Stimulated activated naive CD8-positive, alpha-beta T cell treated with anti-CD3 and anti-CD28 coated beads, Interleukin-15, Interleukin-2, amounts not matched to agents 100 U/mL and 50 U/mL, for 24 hours (primary cell): ENCODE measurements around the gene PLTP.
"Not testable (repeated sequence)": the region's sequence is repeated elsewhere in the genome, so short reads cannot be mapped to it uniquely, and the experiment has no call there.

ENCODE experiments used
- ATAC-seq: fragments of 150-1000 bp; cut with Tn5 transposase; one replicate; pipeline ENCODE4 v1.10.0; 2021
- DNase-seq: peaks from one replicate; pipeline ENCODE4 v3.0.0; 2021

The PLTP gene

DNA sequence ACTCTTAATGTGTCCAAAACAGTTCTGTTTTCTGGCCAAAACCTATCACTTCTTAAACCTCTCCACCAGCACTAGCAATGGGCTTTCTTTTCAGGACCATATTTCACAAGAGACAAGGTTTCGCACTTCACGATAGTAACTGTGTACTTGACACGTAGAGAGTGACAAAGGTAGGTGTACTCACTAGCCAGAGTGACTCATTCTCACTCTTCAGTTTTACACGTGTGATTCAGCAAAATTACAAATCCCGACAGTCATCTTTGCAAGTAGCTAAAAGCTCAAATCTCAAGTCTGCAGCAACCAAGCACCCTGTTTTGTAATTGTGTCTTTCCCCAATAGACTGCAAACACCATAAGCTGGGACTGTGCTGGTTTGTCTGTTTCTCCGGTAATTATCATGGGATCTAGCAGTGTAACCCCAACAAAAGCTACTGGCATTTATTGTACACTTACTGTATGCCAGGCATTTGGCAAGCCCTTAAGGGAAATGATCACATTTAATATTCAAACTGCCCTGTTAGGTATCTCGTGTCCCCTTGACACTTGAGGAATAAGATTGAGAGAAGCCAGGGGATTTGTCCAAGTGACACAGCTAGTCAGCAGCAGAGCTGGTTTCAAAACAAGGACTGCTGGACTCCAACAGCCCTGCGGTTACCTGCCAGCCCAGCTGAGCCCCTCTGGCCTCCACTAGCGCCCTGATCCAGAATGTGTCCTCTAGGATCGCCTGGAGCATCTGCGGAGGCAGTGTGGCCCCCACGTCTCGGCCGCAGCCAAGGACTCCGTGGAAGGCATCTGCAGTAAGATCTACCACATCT lies 32.4 kb upstream of the PLTP start:
- ATAC-seq (no peak), DNase-seq (no peak)

DNA sequence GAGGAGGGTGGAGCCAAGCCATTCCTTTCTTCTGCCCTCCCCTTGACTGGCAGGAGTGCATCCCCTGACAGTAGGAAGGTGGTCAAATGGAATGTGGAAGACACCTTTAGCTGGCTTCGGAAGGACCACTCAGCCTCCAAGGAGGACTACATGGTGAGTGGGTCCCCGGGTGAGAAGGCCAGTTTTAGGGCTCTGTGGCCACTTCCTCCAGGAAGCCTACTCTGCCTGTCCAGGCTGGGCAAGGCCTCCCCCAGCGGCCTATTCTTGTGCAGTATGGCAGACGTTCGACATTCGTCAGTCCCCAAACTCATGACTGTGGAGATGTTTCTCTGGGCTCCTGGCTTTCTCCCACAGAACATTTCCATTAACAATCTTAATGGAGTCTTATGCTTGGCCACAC lies 31.7 kb upstream of the PLTP start:
- ATAC-seq (no peak), DNase-seq (no peak)

DNA sequence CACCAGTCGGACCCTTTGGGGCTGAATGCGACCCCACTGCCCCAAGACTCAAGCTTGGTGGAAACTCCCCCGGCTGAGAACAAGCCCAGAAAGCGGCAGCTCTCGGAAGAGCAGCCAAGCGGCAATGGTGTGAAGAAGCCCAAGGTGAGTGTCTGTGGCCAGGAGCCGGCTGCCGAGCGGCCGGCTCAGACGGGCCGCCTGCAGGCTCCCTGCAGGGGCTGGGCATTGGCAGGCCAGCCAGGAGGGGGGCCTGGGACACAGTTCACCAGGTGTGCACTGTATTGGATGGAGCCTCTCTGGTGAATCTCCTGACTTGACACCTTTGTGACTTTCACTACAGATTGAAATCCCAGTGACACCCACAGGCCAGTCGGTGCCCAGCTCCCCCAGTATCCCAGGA lies 28.5 kb upstream of the PLTP start:
- ATAC-seq (no peak), DNase-seq (no peak)

DNA sequence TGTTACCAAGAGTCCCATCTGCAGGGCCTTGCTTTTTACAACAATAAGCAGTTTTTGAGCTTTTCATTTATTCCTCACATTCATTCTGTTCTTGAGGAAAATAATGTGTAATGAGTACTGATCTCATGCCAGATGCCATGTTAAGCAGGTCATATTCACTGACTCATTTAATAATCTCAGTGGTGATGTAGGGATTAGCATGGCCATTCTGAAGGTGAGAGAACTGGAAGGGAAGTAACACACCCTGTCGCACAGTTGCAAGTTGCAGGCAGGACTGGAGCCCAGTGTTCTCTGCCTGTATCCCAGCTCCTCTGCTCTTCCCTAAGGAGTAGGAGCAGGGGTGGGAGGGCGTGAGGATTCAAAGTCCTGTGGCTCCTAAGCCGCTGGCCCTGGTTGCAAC lies 28.1 kb upstream of the PLTP start:
- DNase-seq (no peak), ATAC-seq (no peak)

DNA sequence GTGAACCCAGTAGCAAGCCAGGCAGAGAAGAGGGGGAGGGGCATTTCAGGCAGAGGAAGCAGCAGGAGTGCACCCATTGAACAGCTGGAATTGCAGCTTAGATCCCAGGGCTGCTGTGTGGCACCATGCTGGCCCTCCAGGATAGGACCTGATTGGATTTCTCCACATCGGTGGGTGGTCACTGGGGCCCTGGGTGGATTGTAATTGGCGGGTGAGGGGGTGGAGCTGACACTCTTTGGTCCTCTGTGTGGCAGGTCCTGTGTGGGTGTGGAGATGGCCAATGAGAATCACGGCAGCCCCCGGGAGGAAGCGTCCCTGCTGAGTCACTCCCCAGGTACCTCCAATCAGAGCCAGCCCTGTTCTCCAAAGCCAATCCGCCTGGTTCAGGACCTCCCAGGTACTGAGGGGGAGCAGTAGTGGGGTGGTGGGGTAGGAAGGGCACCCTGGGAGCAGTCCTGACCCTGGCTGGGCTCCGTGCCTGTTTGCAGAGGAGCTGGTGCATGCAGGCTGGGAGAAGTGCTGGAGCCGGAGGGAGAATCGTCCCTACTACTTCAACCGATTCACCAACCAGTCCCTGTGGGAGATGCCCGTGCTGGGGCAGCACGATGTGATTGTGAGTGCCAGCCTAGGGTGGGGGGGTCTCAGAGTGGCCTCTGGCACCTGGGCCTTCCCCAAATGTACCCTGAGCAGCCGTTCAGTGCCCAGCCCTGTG lies 26.9 kb upstream of the PLTP start:
- DNase-seq: no peak
- ATAC-seq: no peak

DNA sequence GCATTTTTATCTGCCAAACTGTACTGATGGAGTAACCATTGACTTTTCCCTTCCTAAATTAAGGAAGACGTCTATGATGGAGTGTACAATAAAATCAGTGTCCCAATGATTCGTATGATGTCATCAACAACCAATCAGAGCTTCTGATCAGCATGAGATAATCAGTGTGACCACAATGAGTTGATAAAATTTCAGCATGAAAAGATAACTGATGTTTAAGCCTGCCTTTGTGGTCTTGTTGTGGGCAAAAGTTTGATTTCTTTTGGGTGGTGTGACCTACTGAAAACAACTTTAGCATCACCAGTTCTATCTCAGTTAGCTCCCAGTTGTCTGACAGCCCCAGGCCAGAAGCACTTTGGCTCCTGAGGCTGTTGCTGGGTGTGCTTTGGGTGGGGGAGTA lies 25.8 kb upstream of the PLTP start:
- no peak for DNase-seq

DNA sequence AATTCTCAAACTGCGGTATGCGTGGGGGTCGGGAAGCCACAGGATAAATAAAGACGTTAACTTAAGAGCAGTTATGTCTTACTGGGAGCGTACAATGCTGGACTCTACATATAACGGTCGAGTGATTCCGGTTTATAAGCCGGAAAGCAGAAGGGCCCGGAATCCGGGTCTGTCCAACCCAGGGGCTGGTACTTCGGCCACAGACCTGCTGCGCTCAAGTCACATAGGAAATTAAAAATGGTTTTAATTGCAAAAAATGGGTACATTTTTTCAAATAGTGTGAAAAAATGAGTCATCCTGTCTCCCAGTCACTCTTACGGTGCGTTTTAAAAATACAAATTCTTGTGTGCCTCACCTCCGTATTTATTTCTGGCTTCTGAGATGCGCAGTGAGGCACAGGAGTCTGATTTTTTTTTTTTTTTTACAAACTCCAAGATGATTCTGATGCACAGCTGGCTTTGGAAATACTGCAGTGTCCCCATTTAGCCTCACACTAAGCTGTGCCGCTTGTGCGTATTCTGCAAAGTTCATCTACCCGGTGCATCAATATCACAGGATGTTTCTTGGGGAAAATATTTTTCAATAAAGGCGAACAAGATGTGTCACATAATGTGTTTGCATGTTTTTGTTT lies 23.6 kb upstream of the PLTP start:
- DNase-seq: no peak
- no peak for ATAC-seq

More for the DNA sequence above, 25.8 kb upstream of the PLTP start:
- ATAC-seq: no peak

DNA sequence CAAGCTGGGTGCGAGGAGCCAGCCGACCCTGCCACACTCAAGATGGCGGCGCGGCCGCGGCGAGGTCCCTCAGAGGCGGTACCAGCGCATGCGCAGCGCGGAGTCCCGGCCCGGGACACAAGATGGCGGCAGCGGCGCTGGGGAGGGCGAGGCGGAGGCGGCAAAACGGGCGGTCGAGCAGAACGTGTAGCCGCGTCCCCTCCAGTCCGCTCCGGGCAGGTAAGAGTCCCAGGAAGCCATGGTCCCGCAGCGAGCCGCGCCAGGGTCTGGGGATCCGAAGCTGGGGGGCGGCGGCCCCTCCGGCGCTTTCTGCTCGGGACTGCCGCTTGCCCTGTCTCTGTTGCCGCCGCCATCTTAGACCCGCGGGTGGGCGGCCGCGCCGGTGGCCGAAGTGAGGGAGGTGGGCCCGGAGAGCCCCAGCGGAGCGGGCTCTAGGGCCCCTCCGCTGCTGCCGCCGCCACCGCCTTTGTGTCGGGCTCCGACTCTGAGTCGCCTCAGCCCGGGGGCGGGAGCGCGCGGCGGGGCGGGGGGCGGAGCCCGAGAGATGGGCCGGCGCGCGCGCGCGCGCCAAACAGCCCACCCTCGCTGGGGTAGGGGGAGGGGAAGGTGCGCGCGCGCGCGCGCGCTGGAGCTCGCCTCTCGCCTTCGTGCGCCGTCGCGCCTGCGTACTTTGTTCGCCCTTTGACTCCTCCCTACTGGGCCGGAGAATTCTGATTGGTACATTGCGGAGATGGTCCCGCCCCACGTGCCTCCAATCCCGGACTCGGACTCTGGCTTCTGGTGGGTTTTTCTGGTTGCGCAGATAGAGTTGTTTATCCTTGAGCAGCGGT lies 22.8 kb upstream of the PLTP start, which contains the start of gene PCIF1:
PCIF1 (plus strand) TSS at position 98 of the 830 bp plus-strand sequence. CDS start 4,317 bp downstream, outside the sequence.
- peak; percentile 83 for ATAC-seq
- peak; percentile 99 for DNase-seq

DNA sequence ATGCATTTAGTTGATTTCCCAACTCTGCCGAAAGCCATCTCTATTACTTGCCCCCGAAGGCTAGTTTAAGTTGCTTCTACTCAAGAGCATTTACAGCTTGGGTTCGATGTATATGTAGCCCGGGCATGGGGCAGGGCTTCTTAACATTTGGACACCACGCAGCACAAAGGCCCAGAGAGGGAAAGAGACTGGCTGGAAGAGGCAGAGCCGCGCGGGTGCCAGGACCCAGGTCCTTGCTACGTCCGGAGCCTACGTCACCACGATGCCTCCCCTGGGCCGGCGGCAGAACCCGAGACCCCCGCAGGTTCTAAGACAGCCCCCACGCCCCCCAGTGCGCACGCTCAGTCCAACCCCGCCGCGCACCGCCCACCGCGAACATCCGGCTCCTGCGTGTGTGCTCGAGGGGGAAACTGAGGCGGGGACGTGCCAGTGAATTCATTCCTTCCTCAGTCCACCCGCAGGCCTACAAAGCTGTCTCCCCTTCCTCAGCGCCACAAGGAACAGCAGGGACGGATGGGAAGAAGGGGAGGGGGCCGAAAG lies 22.2 kb upstream of the PLTP start:
- DNase-seq: peak; percentile 72
- peak; percentile 20 for ATAC-seq

DNA sequence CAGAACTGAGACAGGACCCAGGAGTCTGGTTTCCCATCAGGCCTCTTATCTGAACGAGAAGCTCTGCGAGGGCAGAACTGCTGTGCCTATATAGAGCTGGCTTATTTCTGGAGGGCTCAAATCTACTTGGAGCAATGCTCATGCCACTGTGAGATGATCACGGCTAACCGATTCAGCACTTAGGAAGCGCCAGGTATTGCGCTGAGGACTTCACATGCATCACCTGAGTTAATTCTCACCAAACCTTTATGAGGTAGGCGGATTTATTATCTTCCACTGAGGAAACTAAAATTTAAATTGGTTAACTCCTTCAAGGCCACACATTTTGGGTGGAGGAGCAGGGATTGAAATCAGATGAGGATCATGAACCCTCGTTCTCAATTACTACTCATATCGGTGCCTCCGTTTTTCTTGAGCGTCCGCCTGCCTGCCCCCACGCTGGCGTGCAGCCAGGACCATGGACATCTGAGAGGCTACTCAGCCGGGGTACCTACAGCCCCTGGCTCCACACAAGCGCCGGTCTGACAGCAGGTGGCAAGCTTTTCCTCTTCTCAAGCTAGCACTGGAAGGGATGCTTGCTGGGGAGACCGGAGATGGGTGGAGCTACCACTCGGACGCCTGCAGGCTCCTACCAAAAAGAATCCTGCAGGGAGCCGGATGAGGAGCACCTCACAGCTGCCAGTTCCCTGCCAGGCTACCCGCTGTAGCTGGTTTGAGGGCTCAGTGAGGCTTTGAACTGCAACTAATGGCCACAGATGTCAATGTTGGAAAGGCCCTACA lies 21.5 kb upstream of the PLTP start:
- DNase-seq (peak; percentile 72), ATAC-seq (peak; percentile 28)

DNA sequence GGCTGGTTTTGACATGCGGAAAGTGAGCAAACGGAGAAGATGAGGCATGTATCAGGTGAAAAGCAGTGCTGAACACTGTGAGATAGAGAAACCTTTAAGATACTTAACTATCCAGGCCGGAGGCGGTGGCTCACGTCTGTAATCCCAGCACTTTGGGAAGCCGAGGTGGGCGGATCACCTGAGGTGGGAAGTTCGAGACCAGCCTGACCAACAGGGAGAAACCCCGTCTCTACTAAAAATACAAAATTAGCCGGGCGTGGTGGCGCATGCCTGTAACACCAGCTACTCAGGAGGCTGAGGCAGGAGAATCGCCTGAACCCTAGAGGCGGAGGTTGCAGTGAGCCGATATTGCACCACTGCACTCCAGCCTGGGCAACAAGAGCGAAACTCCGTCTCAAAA lies 19.7 kb upstream of the PLTP start:
- not testable (repeated sequence) for ATAC-seq, DNase-seq

DNA sequence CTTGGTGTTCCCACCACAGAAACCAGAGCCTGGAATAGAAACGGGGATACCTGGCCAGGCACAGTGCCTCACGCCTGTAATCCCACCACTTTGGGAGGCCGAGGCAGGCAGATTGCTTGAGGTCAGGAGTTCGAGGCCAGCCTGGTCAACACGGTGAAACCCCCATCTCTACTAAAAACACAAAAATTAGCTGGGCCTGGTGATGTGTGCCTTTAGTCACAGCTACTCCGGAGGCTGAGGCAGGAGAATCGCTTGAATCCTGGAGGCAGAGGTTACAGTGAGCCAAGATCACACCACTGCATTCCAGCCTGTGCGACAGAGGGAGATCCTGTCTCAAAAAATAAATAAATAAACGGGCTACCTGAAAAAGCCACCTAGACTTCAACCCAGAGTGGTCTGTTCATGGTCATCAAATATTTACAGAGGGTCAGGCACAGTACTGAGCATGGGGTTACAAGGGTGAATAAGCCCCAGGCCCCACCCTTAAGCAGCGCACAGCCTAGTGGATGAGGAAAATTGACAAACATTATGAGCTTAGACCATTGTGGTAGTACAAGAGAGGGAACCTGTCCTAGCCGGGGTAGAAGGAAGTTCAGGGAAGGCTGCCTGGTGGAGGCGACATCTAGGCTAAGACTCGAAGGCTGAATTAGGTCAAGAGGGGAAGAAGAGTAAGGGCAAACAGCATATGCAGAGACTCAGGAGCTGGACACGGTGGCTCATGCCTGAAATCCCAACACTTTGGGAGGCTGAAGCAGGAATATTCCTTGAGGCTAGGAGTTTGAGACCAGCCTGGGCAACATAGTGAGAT lies 15.3 kb upstream of the PLTP start:
- no peak for ATAC-seq

DNA sequence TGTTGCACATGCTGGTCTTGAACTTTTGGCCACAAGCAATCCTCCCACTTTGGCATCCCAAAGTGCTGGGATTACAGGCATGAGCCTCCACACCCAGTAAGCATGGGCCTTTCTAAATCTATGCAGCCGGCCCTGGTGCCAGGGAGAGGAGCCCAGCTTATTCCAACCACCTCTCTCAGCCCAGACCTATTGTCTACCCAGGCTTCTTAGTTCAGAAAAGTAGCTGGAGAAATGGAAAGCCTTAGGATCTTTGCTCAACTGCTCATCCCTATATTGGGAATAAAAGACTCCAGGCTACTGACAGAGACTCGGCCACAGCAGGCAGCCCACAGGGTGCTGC lies 14.7 kb upstream of the PLTP start:
- no peak for DNase-seq
- ATAC-seq: no peak

More for the DNA sequence above, 15.3 kb upstream of the PLTP start:
- no peak for DNase-seq

DNA sequence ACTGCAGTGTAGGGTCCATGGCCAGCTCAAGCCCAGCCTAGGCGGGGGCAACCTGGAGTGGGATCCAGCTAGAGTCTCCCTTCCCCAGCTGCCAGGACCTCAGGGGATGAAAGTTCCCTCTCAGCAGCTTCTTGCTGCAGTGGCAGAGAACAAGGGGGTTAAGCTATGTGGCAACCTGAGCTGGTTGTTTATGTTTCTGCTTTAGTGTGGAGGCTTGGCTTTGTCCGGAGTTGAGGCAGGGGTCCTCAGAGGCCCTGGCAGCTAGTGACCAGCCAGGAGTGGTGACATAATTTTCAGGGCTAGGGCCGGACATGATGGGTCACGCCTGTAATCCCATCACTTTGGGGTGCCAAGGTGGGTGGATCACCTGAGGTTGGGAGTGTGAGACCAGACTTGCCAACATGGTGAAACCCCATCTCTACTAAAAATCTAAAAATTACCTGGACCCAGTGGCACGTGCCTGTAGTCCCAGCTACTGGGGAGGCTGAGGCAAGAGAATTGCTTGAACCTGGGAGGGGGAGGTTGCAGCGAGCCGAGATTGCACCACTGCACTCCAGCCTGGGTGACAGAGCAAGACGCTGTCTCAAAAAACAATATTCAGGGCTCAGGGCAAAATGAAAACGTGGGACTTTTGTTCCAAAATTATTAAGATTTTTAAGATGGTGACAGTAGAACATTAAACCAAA lies 14.0 kb upstream of the PLTP start:
- no peak for ATAC-seq
- no peak for DNase-seq

DNA sequence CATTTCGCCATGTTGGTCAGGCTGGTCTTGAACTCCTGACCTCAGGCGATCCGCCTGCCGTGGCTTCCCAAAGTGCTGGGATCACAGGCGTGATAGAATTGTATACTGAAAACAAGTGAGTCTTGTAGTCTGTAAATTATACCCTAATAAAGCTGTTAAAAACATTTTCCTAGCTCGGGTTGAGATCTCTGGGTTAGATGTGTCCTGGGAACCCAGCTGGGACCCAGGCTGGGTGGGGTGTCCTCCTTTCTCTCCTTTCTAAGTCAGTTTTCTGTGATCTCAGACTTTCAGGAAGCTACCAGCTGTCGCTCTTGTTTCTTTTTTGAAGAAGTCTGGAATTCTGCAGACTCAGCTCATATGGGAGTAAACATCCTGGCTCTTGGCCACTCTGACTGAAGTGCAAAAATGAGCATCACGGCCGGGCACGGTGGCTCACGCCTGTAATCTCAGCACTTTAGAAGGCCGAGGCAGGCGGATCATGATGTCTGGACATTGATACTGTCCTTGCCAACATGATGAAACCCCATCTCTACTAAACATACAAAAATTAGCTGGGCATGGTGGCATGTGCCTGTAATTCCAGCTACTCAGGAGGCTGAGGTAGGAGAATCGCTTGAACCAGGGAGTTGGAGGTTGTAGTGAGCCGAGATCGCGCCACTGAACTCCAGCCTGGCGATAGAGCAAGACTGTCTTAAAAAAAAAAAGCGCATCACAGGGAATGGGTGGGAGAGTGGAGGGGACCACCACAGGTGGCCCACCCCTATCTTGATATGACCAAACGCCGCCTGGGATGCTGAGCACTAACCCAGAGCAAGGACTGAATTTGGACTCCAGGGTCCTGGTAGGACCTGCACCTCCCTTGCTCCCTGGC lies 12.7 kb upstream of the PLTP start:
- ATAC-seq (no peak), DNase-seq (no peak)

DNA sequence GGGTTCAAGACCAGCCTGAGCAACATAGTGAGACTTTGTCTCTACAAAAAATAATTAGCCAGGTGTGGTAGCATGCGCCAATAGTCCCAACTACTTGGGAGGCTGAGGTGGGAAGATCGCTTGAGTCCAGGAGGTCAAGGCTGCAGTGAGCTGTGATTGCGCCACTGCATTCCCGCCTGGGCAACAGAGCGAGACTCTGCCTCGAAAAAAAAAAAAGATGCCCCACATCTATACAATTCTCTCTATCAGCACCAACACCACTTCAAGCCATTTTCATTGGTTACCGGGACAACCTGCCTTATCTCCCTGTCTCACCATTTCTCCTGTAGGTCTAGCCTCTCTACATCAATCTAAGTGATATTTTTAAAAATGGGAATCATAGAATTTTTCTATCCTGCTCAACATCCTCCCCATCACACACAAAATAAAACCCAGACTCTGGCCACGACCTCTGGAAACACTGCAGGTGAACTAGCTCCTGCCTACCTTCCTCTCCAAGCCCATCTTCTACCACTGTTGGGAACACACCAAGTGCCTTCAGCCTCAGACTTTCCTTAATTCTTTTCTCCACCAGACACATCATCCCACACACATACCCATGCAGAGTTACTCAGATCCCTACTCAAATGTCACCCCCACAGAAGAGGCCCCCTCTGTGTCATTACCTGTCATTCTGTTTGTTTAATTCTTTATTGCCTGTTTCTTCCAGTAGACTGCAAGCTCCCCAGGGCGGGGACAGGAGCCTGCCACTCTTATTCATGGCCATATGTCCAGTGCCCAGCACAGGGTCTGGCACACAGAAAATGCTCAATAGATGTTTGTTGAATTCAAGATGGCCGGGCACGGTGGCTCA lies 9.6 kb upstream of the PLTP start:
- ATAC-seq (peak; percentile 90), DNase-seq (no peak)

DNA sequence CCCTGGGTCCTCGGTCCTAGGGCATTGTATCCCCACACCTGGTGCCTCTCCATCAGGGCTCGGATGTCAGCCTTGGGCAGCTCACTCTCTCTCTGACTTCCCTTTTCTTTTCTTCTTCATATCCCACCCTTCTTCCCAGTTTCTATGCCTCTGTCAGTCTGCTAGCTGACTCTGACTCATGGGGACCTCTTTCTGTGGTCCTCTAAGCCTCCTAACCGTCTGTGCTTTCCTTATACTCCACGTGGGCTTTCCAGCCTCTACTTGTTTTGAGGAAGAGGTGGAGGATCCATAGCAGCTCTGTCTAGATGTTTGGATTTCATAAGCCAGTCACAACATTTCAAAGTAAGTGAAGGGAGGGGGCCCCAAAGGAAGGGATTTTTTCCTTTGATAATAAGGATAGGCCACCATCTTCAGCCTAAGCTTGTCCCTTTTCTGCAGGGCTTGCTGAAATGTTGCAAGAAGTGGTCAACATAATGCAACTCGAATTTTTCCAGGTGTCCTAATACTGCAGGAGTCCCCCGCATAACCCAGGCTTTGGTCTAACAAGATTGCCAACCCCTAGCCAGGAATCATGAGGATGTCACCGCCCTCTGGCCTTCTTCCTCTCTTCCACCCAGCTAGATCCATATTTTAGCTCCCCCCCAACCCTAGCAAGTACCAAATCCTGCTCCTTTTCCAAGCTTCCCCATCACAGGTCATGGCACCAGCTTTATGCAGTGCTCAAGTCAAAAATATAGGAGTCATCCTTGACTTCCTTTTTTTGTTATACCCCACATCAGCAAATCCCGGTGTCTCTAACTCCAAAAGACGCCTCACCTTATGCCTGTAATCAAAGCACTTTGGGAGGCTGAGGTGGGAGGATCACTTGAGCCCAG lies 8.7 kb upstream of the PLTP start:
- no peak for ATAC-seq
- DNase-seq: no peak
